HFF-Myc (cell line): Measurements from ENCODE around the gene SMARCAL1.

Experiments used
- DNase-seq: peaks from one replicate; pipeline ENCODE4 v3.0.0-alpha.2; 2011; ENCODE audit warnings: low read depth; ENCODE audit errors: extremely low read depth
- H3K4me3 ChIP-seq: replicated peaks from 2 replicates; pipeline ENCODE4 v1.5.1; 2011; ENCODE audit warnings: low read depth, mild to moderate bottlenecking, control low read depth, low read length
- CTCF ChIP-seq: IDR thresholded peaks from 2 replicates; pipeline ENCODE4 v1.5.1; 2012; ENCODE audit warnings: mild to moderate bottlenecking, low read depth, low read length, control low read depth; ENCODE audit errors: missing control alignments

The SMARCAL1 gene

GRCh38 chr2:216491793-216492596 lies 79.7 kb downstream of the SMARCAL1 start:
- no peak for DNase-seq

GRCh38 chr2:216492597-216493333 lies 80.5 kb downstream of the SMARCAL1 start:
- DNase-seq: no peak
- no peak overlapping the region for H3K4me3 ChIP-seq
- TF ChIP-seq CTCF: no peak

More at GRCh38 chr2:216491793-216492596, 79.7 kb downstream of the SMARCAL1 start:
- TF ChIP-seq CTCF: no peak
- no peak overlapping the region for H3K4me3 ChIP-seq

- no peak overlapping the region for H3K4me3 ChIP-seq
- no peak for DNase-seq
- TF ChIP-seq CTCF: no peak
Measured at GRCh38 chr2:216493334-216493685, 81.0 kb downstream of the SMARCAL1 start.

- no peak for TF ChIP-seq CTCF
- no peak for DNase-seq
- no peak overlapping the region for H3K4me3 ChIP-seq
Measured at GRCh38 chr2:216495656-216496055, 83.4 kb downstream of the SMARCAL1 start.

GRCh38 chr2:216497382-216498069 lies 85.2 kb downstream of the SMARCAL1 start:
- no peak for TF ChIP-seq CTCF
- DNase-seq: no peak
- H3K4me3 ChIP-seq: peak overlapping the region; percentile 94

- no peak for DNase-seq
- no peak for TF ChIP-seq CTCF
- H3K4me3 ChIP-seq: peak overlapping the region; percentile 94
Measured at GRCh38 chr2:216498070-216498378, 85.7 kb downstream of the SMARCAL1 start.
